Testis (tissue), 3 donors: ENCODE measurements around the gene SLC7A9. TPM values are rescaled to one million over a fixed set of nuclear protein-coding genes. Genes with fewer than 3 reads are reported as not detected.

Experiments
- DNase-seq: peaks from one replicate; pipeline ENCODE4 v3.0.0-alpha.2; 2019
- H3K27ac ChIP-seq, 2 donors: fragments of 200-600 bp; sonication (generic); one replicate each; pipeline ENCODE4 v1.5.1; 2019
- H3K27me3 ChIP-seq: fragments of 200-600 bp; sonication (generic); one replicate; pipeline ENCODE4 v1.5.1; 2019
- H3K36me3 ChIP-seq: fragments of 200-600 bp; sonication (generic); one replicate; pipeline ENCODE4 v1.5.1; 2017; ENCODE audit warnings: low read depth; ENCODE audit errors: missing control alignments
- H3K4me1 ChIP-seq: fragments of 200-600 bp; sonication (generic); one replicate; pipeline ENCODE4 v1.5.1; 2019
- H3K4me3 ChIP-seq, 2 donors: fragments of 200-600 bp; sonication (generic); one replicate each; pipeline ENCODE4 v1.5.1; 2017 to 2019
- H3K9me3 ChIP-seq: fragments of 200-600 bp; sonication (generic); one replicate; pipeline ENCODE4 v1.5.1; 2017
- POLR2A ChIP-seq: fragments of 450-650 bp; IDR thresholded peaks from one replicate; pipeline ENCODE4 v1.6.1; 2017; ENCODE audit warnings: antibody characterized with exemption, mild to moderate bottlenecking, moderate library complexity
- WGBS, 2 donors: methylation state at CpG; one replicate each; pipeline ENCODE4 v1.1.5; 2018; 5-methylcytosine and 5-hydroxymethylcytosine counted together
- intact Hi-C: fragments of 100-400 bp; cut with DNase I; formaldehyde crosslinking; loops from one replicate; pipeline ENCODE4 v1.15.1; 2023; ENCODE audit warnings: low total_unique reads
- polyA plus RNA-seq: library from polyadenylated mRNA; stranded (reverse); fragments of 350-450 nt; fragmentation: Illumina TruSeq; extraction: RNeasy Lipid Tissue Mini Kit (QIAGEN cat#74804); gene quantifications from one replicate; pipeline ENCODE4 v1.2.3, GENCODE V29; 2014; ENCODE audit warnings: low read depth, low replicate concordance; ENCODE audit not compliant: insufficient read depth
- total RNA-seq, 2 donors: library from RNA; depleted of rRNA; stranded (reverse); fragments of >200 nt; gene quantifications; one replicate each; pipeline ENCODE4 v1.2.3, GENCODE V29; 2016
- TF ChIP-seq, protein P1 (sequence below), 3 experiments: fragments of 450-650 bp in 2 of 3; fragments of 200-600 bp in 1 of 3; sonication (generic) in 1 of 3; IDR thresholded peaks; one replicate each; pipeline ENCODE4 v1.5.1; 2016 to 2019; ENCODE audit warnings: antibody characterized with exemption in 3 of 3, mild to moderate bottlenecking in 2 of 3, moderate library complexity in 1 of 3

SLC7A9 gene
- total and polyA plus RNA-seq, 3 donors from 2014 or later, result 0.79 to 1.6 (median 1.2) TPM

- no peak for DNase-seq
- 80 to 92% methylated on average over 5 of the region's 5 CpGs for WGBS, 2 donors
- Histone ChIP-seq H3K4me3 (no peak overlapping the region), H3K27ac (no peak overlapping the region), H3K4me1 (no peaks in the 10 kb centered on the region), H3K9me3 (no peaks in the 10 kb centered on the region), H3K36me3 (no peaks in the 10 kb centered on the region), H3K27me3 (no peaks in the 10 kb centered on the region)
- TF ChIP-seq, protein P1, sequence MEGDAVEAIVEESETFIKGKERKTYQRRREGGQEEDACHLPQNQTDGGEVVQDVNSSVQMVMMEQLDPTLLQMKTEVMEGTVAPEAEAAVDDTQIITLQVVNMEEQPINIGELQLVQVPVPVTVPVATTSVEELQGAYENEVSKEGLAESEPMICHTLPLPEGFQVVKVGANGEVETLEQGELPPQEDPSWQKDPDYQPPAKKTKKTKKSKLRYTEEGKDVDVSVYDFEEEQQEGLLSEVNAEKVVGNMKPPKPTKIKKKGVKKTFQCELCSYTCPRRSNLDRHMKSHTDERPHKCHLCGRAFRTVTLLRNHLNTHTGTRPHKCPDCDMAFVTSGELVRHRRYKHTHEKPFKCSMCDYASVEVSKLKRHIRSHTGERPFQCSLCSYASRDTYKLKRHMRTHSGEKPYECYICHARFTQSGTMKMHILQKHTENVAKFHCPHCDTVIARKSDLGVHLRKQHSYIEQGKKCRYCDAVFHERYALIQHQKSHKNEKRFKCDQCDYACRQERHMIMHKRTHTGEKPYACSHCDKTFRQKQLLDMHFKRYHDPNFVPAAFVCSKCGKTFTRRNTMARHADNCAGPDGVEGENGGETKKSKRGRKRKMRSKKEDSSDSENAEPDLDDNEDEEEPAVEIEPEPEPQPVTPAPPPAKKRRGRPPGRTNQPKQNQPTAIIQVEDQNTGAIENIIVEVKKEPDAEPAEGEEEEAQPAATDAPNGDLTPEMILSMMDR (IDR thresholded peaks at IDR 0.05), result no peak
- no peak for TF ChIP-seq POLR2A
- intact Hi-C loops, result no loop called here
Measured at GRCh38 chr19:32831611-32832010, 38.0 kb downstream of the SLC7A9 start.

GRCh38 chr19:32830231-32831014 is 39.1 kb downstream of the SLC7A9 start:
- TF ChIP-seq, protein P1 (IDR thresholded peaks at IDR 0.05), result no peak
- no peak for TF ChIP-seq POLR2A
- intact Hi-C loops, result no loop called here

DNA sequence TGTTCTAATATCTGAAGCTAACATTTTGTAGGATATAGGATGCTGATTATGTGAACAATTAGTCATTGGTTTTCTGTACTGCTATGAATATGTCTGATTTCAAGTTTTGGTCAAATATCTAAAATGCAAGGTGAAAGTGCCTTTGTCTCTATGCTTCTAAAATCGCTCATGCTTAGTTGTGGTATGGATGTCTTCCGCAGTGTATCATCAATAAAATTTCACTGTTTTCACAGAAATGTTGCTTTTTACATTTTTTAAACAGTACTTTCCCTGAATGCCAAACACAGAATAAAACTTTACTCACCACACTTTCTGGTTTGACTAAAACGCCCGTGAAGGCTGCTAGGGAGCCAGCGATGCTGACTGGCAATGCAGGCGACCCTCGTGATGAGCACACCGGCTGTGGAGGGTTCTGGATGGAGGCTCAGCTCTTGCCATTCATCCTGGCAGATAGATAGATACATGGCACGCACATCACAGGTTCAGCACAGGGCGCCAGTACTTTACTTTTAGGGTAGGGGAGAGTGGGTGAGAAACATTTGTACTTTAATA is 40.1 kb downstream of the SLC7A9 start:
- Histone ChIP-seq H3K27me3 (no peaks in the 10 kb centered on the region), H3K9me3 (no peaks in the 10 kb centered on the region), H3K4me1 (no peaks in the 10 kb centered on the region), H3K36me3 (no peaks in the 10 kb centered on the region), H3K4me3 (no peak overlapping the region), H3K27ac (no peak overlapping the region)
- DNase-seq, result no peak
- intact Hi-C loops, result no loop called here
- WGBS, 2 donors, result 94 to 95% methylated on average over 10 of the region's 10 CpGs
- TF ChIP-seq POLR2A, result no peak
- TF ChIP-seq, protein P1 (IDR thresholded peaks at IDR 0.05), result no peak

More at GRCh38 chr19:32830231-32831014, 39.1 kb downstream of the SLC7A9 start:
- Histone ChIP-seq H3K9me3 (no peaks in the 10 kb centered on the region), H3K4me1 (no peaks in the 10 kb centered on the region), H3K27ac (no peak overlapping the region), H3K36me3 (no peaks in the 10 kb centered on the region), H3K27me3 (no peaks in the 10 kb centered on the region), H3K4me3 (no peak overlapping the region)
- WGBS, 2 donors, result 80 to 84% methylated on average over 8 of the region's 8 CpGs
- no peak for DNase-seq

DNA sequence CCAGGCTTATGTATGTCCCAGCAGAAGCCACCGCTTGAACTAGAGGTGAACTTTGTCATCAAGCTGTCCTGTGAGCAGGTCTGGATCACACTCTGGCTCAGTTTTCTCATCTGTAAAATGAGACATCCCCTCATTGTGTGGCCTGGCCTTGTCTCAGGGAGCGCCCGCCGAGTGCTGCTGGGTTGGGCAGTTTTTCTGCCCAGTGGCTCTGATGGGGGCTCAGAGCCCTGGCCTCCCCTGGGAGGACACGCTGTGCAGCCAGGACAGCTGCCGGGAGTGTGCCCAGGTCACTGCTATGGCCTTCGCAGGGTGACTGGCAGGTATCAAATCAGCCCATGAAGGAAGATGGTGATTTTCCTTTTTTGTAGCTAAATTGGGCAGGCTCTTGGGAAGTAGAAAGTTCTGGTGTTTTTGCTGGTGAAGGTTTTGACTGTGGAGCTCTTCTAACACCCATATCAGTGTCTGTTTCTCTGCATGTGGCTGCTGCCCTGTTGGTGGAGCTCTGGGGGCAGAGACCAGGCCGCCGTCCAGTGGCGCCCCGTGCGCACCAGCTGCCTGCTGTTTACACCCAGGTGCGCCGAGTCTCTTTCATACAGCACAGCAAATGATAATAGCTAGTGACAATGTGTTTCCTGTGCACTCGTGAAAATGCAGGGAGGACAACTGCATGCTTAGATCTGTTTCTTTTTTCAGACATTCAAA is 40.8 kb downstream of the SLC7A9 start:
- WGBS, 2 donors, result 91 to 92% methylated on average over 6 to 15 of the region's 15 CpGs
- Histone ChIP-seq H3K9me3 (no peaks in the 10 kb centered on the region), H3K36me3 (no peaks in the 10 kb centered on the region), H3K4me1 (no peaks in the 10 kb centered on the region), H3K4me3 (no peak overlapping the region), H3K27ac (no peak overlapping the region), H3K27me3 (no peaks in the 10 kb centered on the region)
- intact Hi-C loops, result no loop called here
- no peak for DNase-seq
- TF ChIP-seq POLR2A, result no peak

- 91 to 93% methylated on average over 4 of the region's 4 CpGs for WGBS, 2 donors
- no peak for TF ChIP-seq POLR2A
- TF ChIP-seq, protein P1 (IDR thresholded peaks at IDR 0.05), result no peak
- DNase-seq, result no peak
- Histone ChIP-seq H3K4me1 (no peaks in the 10 kb centered on the region), H3K9me3 (no peaks in the 10 kb centered on the region), H3K36me3 (no peaks in the 10 kb centered on the region), H3K4me3 (no peak overlapping the region), H3K27ac (no peak overlapping the region), H3K27me3 (no peaks in the 10 kb centered on the region)
- intact Hi-C loops, result no loop called here
Measured at GRCh38 chr19:32828139-32828538, 41.4 kb downstream of the SLC7A9 start.
